Right kidney (tissue), 1 donor: ENCODE measurements around the gene TMC3.

Source experiments
- DNase-seq: peaks from one replicate; pipeline ENCODE4 v3.0.0-alpha.2; 2016

The TMC3 gene

GRCh38 chr15:81297603-81298575, 76.1 kb downstream of the TMC3 start:
- no peak for DNase-seq

- no peak for DNase-seq
These were observed 76.9 kb downstream of the TMC3 start for GRCh38 chr15:81297147-81297572.

GRCh38 chr15:81296673-81297072, 77.3 kb downstream of the TMC3 start:
- no peak for DNase-seq

GRCh38 chr15:81296186-81296585, 77.8 kb downstream of the TMC3 start:
- no peak for DNase-seq

GRCh38 chr15:81295486-81296121, 78.4 kb downstream of the TMC3 start:
- DNase-seq, result no peak

GRCh38 chr15:81294516-81294880, 79.5 kb downstream of the TMC3 start:
- DNase-seq, result peak; percentile 15

- no peak for DNase-seq
These were observed 80.1 kb downstream of the TMC3 start for GRCh38 chr15:81293728-81294515.

- no peak for DNase-seq
These were observed 81.5 kb downstream of the TMC3 start for GRCh38 chr15:81292523-81293001.

- DNase-seq, result no peak
These were observed 82.0 kb downstream of the TMC3 start for GRCh38 chr15:81291916-81292522.

GRCh38 chr15:81289910-81290309, 84.1 kb downstream of the TMC3 start:
- no peak for DNase-seq

- DNase-seq, result no peak
These were observed 85.4 kb downstream of the TMC3 start for GRCh38 chr15:81288616-81289015.

- DNase-seq, result no peak
These were observed 86.0 kb downstream of the TMC3 start for GRCh38 chr15:81288040-81288439.

GRCh38 chr15:81286621-81287121, 87.3 kb downstream of the TMC3 start:
- no peak for DNase-seq

GRCh38 chr15:81285461-81285860, 88.6 kb downstream of the TMC3 start:
- no peak for DNase-seq

- DNase-seq, result no peak
These were observed 89.6 kb downstream of the TMC3 start for GRCh38 chr15:81284256-81285031.

- DNase-seq, result no peak
These were observed 91.1 kb downstream of the TMC3 start for GRCh38 chr15:81282911-81283310.

GRCh38 chr15:81282606-81282895, 91.5 kb downstream of the TMC3 start:
- no peak for DNase-seq

- DNase-seq, result no peak
These were observed 92.0 kb downstream of the TMC3 start for GRCh38 chr15:81281766-81282605.

- no peak for DNase-seq
These were observed 92.6 kb downstream of the TMC3 start for GRCh38 chr15:81281456-81281735.
